H9 (cell line): Measurements from ENCODE around the gene DUOXA1. TPM values are rescaled to one million over a fixed set of nuclear protein-coding genes. Genes with fewer than 3 reads are reported as not detected.

ENCODE experiments used
- DNase-seq: peaks from one replicate; pipeline ENCODE4 v3.0.0-alpha.2; 2017
- H2AFZ ChIP-seq: one replicate; pipeline ENCODE4 v1.6.1; 2013; ENCODE audit warnings: mild to moderate bottlenecking, low read length, control low read depth, moderate library complexity
- H2AK5ac ChIP-seq: 2 replicates; pipeline ENCODE4 v1.6.1; 2013; ENCODE audit warnings: low read length, control low read depth, mixed read lengths; ENCODE audit not compliant: insufficient read length
- H2BK120ac ChIP-seq: one replicate; pipeline ENCODE4 v1.6.1; 2013; ENCODE audit warnings: low read depth, mild to moderate bottlenecking, low read length, control low read depth, inconsistent platforms; ENCODE audit not compliant: poor library complexity, severe bottlenecking
- H2BK12ac ChIP-seq: 2 replicates; pipeline ENCODE4 v1.6.1; 2013; ENCODE audit warnings: low read length, control low read depth, mixed read lengths, low read depth; ENCODE audit not compliant: insufficient read length
- H2BK15ac ChIP-seq: 2 replicates; pipeline ENCODE4 v1.6.1; 2013; ENCODE audit warnings: low read depth, low read length, control low read depth
- H2BK20ac ChIP-seq: one replicate; pipeline ENCODE4 v1.6.1; 2013; ENCODE audit warnings: low read depth, mild to moderate bottlenecking, low read length, control low read depth, inconsistent platforms; ENCODE audit not compliant: poor library complexity, severe bottlenecking
- H2BK5ac ChIP-seq: 2 replicates; pipeline ENCODE4 v1.6.1; 2013; ENCODE audit warnings: low read length, control low read depth, mixed read lengths; ENCODE audit not compliant: insufficient read length
- H3K14ac ChIP-seq: 2 replicates; pipeline ENCODE4 v1.6.1; 2013; ENCODE audit warnings: low read length, control low read depth; ENCODE audit not compliant: insufficient read depth
- H3K18ac ChIP-seq: 2 replicates; pipeline ENCODE4 v1.6.1; 2013; ENCODE audit warnings: low read depth, mild to moderate bottlenecking, mixed read lengths, low read length, control low read depth; ENCODE audit not compliant: insufficient read length
- H3K23ac ChIP-seq: 2 replicates; pipeline ENCODE4 v1.6.1; 2013; ENCODE audit warnings: low read length, control low read depth, mixed read lengths, low read depth; ENCODE audit not compliant: insufficient read length
- H3K23me2 ChIP-seq: 2 replicates; pipeline ENCODE4 v1.6.1; 2013; ENCODE audit warnings: low read depth, mild to moderate bottlenecking, mixed read lengths, low read length, control low read depth; ENCODE audit not compliant: insufficient read length, poor library complexity, severe bottlenecking
- H3K27ac ChIP-seq: 2 replicates; pipeline ENCODE4 v1.5.1; 2013; ENCODE audit warnings: low read length, control low read depth, mixed read lengths, low read depth; ENCODE audit not compliant: insufficient read length
- H3K27me3 ChIP-seq: 2 replicates; pipeline ENCODE4 v1.6.1; 2013; ENCODE audit warnings: low read length, control low read depth, inconsistent platforms; ENCODE audit not compliant: insufficient read depth
- H3K4ac ChIP-seq: 2 replicates; pipeline ENCODE4 v1.6.1; 2013; ENCODE audit warnings: low read depth, mild to moderate bottlenecking, control low read depth, inconsistent platforms, low read length, moderate library complexity
- H3K4me1 ChIP-seq: 2 replicates; pipeline ENCODE4 v1.6.1; 2013; ENCODE audit warnings: low read length, control low read depth, inconsistent platforms; ENCODE audit not compliant: insufficient read depth
- H3K4me2 ChIP-seq: 2 replicates; pipeline ENCODE4 v1.6.1; 2013; ENCODE audit warnings: low read length, control low read depth, mixed read lengths; ENCODE audit not compliant: insufficient read length, insufficient read depth
- H3K56ac ChIP-seq: 2 replicates; pipeline ENCODE4 v1.6.1; 2013; ENCODE audit warnings: low read depth, mild to moderate bottlenecking, mixed read lengths, low read length, control low read depth; ENCODE audit not compliant: insufficient read length
- H3K79me1 ChIP-seq: 2 replicates; pipeline ENCODE4 v1.6.1; 2013; ENCODE audit warnings: low read depth, mild to moderate bottlenecking, moderate library complexity, low read length, control low read depth, inconsistent platforms; ENCODE audit not compliant: insufficient read depth, poor library complexity, severe bottlenecking
- H3K79me2 ChIP-seq: 2 replicates; pipeline ENCODE4 v1.6.1; 2013; ENCODE audit warnings: low read length, control low read depth, inconsistent platforms; ENCODE audit not compliant: insufficient read depth
- H3K9ac ChIP-seq: 2 replicates; pipeline ENCODE4 v1.6.1; 2013; ENCODE audit warnings: low read length, control low read depth, mixed read lengths; ENCODE audit not compliant: insufficient read length; ENCODE audit errors: extremely low read depth
- H3K9me3 ChIP-seq: one replicate; pipeline ENCODE4 v1.6.1; 2013; ENCODE audit warnings: low read depth, low read length, inconsistent platforms; ENCODE audit not compliant: control insufficient read depth
- H3T11ph ChIP-seq: one replicate; pipeline ENCODE4 v1.6.1; 2013; ENCODE audit warnings: mild to moderate bottlenecking, low read length, control low read depth, inconsistent platforms
- H4K20me1 ChIP-seq: one replicate; pipeline ENCODE4 v1.6.1; 2013; ENCODE audit not compliant: control insufficient read depth, insufficient read length, insufficient read depth
- H4K5ac ChIP-seq: 2 replicates; pipeline ENCODE4 v1.6.1; 2013; ENCODE audit warnings: low read depth, mild to moderate bottlenecking, mixed read lengths, low read length, control low read depth; ENCODE audit not compliant: insufficient read length
- H4K8ac ChIP-seq: replicated peaks from 2 replicates; pipeline ENCODE4 v1.6.1; 2013; ENCODE audit warnings: low read length, control low read depth, mixed read lengths, low read depth; ENCODE audit not compliant: insufficient read length
- H4K91ac ChIP-seq: 2 replicates; pipeline ENCODE4 v1.6.1; 2013; ENCODE audit warnings: low read depth, mild to moderate bottlenecking, moderate library complexity, mixed read lengths, low read length, control low read depth; ENCODE audit not compliant: insufficient read length
- H3K27ac Mint-ChIP-seq, 3 experiments: 2 replicates in 2 of 3; 3 replicates in 1 of 3; pipeline ENCODE4 v1.8.0; 2020 to 2021; ENCODE audit warnings: mixed read lengths in 3 of 3, mild to moderate bottlenecking in 1 of 3, moderate library complexity in 1 of 3
- H3K27me3 Mint-ChIP-seq: 2 replicates; pipeline ENCODE4 v1.8.0; 2021; ENCODE audit warnings: low read depth, mild to moderate bottlenecking, moderate library complexity, mixed read lengths
- H3K36me3 Mint-ChIP-seq, 3 experiments: 2 replicates in 2 of 3; 3 replicates in 1 of 3; pipeline ENCODE4 v1.8.0; 2020 to 2021; ENCODE audit warnings: low read depth in 3 of 3, mixed read lengths in 3 of 3; ENCODE audit not compliant: insufficient read depth in 1 of 3
- H3K4me1 Mint-ChIP-seq, 2 experiments: 2 replicates each; pipeline ENCODE4 v1.8.0; 2020; ENCODE audit warnings: mixed read lengths in 2 of 2
- H3K4me3 Mint-ChIP-seq, 2 experiments: 2 replicates in 1 of 2; 3 replicates in 1 of 2; pipeline ENCODE4 v1.8.0; 2020 to 2021; ENCODE audit warnings: mild to moderate bottlenecking in 2 of 2, mixed read lengths in 2 of 2, moderate library complexity in 1 of 2
- H3K9me3 Mint-ChIP-seq, 2 experiments: 2 replicates in 1 of 2; 3 replicates in 1 of 2; pipeline ENCODE4 v1.8.0; 2020; ENCODE audit warnings: mild to moderate bottlenecking in 2 of 2, mixed read lengths in 2 of 2, moderate library complexity in 1 of 2
- WGBS: extraction: QIAGEN DNeasy Blood & Tissue Kit; methylation state at CpG from one replicate; pipeline ENCODE4 v1.1.7; 2013; ENCODE audit warnings: missing lambda C conversion rate, low lambda C conversion rate, mixed read lengths; ENCODE audit not compliant: insufficient read length; ENCODE audit errors: extremely low coverage; 5-methylcytosine and 5-hydroxymethylcytosine counted together
- total RNA-seq: library from RNA; stranded (reverse); gene quantifications from 2 replicates; pipeline ENCODE4 v1.2.1, GENCODE V29; 2021
- TF ChIP-seq, protein P1 (sequence below): fragments of 200-600 bp; sonication (generic); conservative IDR thresholded peaks from 3 replicates; pipeline ENCODE4 v1.8.0; 2021; ENCODE audit warnings: antibody characterized with exemption, mild to moderate bottlenecking

Gene DUOXA1
- total RNA-seq, 1 experiment from 2014 or later: 1.2 TPM

DNA sequence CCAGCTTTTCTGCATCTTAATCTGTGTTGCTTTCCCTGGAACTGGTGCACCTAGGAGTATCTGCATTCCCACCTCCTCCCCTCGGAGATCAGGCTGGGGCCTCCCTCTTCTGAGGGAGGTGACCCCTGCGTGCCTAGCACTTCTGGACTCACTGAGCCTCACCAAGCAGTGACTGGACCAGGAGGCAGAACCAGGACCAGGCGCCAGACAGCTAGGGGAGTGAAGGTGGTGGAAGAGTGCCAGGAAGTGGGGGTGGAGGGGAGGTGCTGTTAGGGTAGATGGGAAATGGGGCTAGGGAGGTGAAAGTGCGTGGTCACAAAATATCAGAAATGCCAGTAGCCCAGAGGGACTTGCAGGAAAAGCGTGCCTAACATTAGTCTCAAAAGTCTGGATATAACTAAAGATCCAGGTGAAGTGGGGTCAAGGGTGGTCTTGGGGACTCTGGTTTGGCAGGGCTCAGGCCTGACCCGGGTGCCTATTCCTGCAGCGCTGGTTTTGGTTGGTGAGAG, 14.3 kb downstream of the DUOXA1 start:
- no peak overlapping the region for H3K9ac ChIP-seq
- H3K18ac ChIP-seq: no peak overlapping the region
- no peak overlapping the region for H2BK12ac ChIP-seq
- no peak overlapping the region for H3T11ph ChIP-seq
- no peak overlapping the region for H3K56ac ChIP-seq
- no peak overlapping the region for H2BK120ac ChIP-seq
- H4K8ac ChIP-seq: no peak overlapping the region
- no peak overlapping the region for H3K23ac ChIP-seq
- no peak overlapping the region; a peak in 1 of 7 replicates for H3K27ac Mint-ChIP-seq
- H3K9me3 Mint-ChIP-seq: peaks cover 6 to 13% of the 10 kb centered on the region in 2 experiments
- no peak overlapping the region for H2BK15ac ChIP-seq
- H3K79me2 ChIP-seq: no peaks in the 10 kb centered on the region
- peaks cover 67% of the 10 kb centered on the region for H3K27me3 ChIP-seq
- no peak overlapping the region for H3K4me3 Mint-ChIP-seq
- H3K27ac ChIP-seq: no peak overlapping the region
- H3K23me2 ChIP-seq: peaks cover 2% of the 10 kb centered on the region
- peaks cover 20 to 38% of the 10 kb centered on the region in 2 experiments for H3K4me1 Mint-ChIP-seq
- no peak overlapping the region for H2AFZ ChIP-seq
- no peak overlapping the region for H2BK20ac ChIP-seq
- H3K4ac ChIP-seq: no peak overlapping the region
- no peaks in the 10 kb centered on the region; a peak in 1 of 7 replicates for H3K36me3 Mint-ChIP-seq
- no peak overlapping the region for H4K91ac ChIP-seq
- TF ChIP-seq, protein P1, sequence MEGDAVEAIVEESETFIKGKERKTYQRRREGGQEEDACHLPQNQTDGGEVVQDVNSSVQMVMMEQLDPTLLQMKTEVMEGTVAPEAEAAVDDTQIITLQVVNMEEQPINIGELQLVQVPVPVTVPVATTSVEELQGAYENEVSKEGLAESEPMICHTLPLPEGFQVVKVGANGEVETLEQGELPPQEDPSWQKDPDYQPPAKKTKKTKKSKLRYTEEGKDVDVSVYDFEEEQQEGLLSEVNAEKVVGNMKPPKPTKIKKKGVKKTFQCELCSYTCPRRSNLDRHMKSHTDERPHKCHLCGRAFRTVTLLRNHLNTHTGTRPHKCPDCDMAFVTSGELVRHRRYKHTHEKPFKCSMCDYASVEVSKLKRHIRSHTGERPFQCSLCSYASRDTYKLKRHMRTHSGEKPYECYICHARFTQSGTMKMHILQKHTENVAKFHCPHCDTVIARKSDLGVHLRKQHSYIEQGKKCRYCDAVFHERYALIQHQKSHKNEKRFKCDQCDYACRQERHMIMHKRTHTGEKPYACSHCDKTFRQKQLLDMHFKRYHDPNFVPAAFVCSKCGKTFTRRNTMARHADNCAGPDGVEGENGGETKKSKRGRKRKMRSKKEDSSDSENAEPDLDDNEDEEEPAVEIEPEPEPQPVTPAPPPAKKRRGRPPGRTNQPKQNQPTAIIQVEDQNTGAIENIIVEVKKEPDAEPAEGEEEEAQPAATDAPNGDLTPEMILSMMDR: no peak
- peaks cover 86% of the 10 kb centered on the region for H3K27me3 Mint-ChIP-seq
- H3K14ac ChIP-seq: no peak overlapping the region
- H3K4me2 ChIP-seq: no peak overlapping the region
- H3K4me1 ChIP-seq: no peaks in the 10 kb centered on the region; the same call in 1 of the 2 replicates
- DNase-seq: no peak
- H3K79me1 ChIP-seq: no peaks in the 10 kb centered on the region
- WGBS: no CpG with 5 or more reads among the region's 7 CpGs
- no peak overlapping the region for H2AK5ac ChIP-seq
- no peak overlapping the region for H4K5ac ChIP-seq
- H4K20me1 ChIP-seq: peaks cover 6% of the 10 kb centered on the region
- H2BK5ac ChIP-seq: no peak overlapping the region
- no peaks in the 10 kb centered on the region for H3K9me3 ChIP-seq
